ENCODE data around the gene PRRC2A.

The PRRC2A gene

DNA sequence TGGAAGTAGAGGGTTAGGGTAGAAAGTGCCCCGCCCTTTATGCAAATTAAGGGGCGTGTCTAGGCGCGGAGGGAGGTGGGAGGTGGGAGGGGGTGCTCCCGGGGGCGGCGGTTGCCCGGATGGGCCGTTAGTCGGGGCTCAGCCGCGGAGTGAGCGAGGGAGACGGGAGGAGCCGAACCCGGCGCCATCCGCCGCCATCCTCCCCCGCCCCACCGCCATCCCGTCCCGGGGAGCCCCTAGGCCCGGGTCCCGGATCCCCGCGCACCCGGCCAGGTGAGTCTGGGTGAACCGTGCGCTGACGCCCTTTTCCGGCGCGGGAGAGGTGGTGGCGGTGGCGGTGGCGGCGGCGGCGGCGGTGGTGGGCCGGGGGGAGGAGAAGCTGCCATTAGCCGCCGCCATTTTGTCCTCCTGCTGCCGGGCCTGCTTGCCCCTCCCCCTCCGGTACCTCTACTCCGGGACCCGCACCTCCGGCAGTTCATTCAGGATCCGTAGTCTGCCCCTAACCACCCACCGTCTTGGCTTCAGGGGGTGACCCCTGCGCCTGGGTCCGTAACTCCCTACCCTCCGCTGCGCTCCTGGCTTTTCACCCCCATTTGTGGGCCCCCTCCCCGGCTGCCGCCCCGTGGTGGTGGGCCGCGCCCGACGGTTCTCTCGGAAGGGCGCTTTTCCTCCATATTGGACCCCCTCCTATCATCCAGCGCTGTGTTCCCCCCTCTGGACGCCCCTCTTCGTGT lies at the start of gene PRRC2A:
TSS of gene PRRC2A (plus strand) at position 130 of the 734 bp plus-strand sequence. CDS start 2,075 bp downstream, outside the sequence.
- no peak within 1 kb of the TSS for H2AFZ ChIP-seq (ENCODE audit: low read depth, low read length)
- peak within 1 kb of the TSS; percentile 87 for H3K4me3 ChIP-seq (ENCODE audit: low read length)
- peaks cover 36% of the 10 kb centered on the region for H3K36me3 ChIP-seq (ENCODE audit: insufficient read depth, low read length)
- H3K4me1 ChIP-seq (ENCODE audit: insufficient read depth, low read length): peaks cover 18% of the 10 kb centered on the region
- H3K27me3 ChIP-seq (ENCODE audit: insufficient read depth, low read length): no peaks in the 10 kb centered on the region
- H3K9me3 ChIP-seq (ENCODE audit: low read length): no peaks in the 10 kb centered on the region

DNA sequence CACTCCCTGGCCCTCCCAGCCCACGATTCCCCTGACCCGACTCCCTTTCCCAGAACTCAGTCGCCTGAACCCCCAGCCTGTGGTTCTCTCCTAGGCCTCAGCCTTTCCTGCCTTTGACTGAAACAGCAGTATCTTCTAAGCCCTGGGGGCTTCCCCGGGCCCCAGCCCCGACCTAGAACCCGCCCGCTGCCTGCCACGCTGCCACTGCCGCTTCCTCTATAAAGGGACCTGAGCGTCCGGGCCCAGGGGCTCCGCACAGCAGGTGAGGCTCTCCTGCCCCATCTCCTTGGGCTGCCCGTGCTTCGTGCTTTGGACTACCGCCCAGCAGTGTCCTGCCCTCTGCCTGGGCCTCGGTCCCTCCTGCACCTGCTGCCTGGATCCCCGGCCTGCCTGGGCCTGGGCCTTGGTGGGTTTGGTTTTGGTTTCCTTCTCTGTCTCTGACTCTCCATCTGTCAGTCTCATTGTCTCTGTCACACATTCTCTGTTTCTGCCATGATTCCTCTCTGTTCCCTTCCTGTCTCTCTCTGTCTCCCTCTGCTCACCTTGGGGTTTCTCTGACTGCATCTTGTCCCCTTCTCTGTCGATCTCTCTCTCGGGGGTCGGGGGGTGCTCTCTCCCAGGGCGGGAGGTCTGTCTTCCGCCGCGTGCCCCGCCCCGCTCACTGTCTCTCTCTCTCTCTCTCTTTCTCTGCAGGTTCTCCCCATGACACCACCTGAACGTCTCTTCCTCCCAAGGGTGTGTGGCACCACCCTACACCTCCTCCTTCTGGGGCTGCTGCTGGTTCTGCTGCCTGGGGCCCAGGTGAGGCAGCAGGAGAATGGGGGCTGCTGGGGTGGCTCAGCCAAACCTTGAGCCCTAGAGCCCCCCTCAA lies 48.2 kb upstream of the PRRC2A start, which contains the start of gene LTA:
TSS of gene LTA (plus strand) at position 249 of the 871 bp plus-strand sequence. CDS start at position 703, 454 bp downstream.
- Histone ChIP-seq H3K4me1 (ENCODE audit: insufficient read depth, low read length) (peaks cover 9% of the 10 kb centered on the region), H3K36me3 (ENCODE audit: insufficient read depth, low read length) (no peaks in the 10 kb centered on the region), H2AFZ (ENCODE audit: low read depth, low read length) (no peak within 1 kb of the TSS), H3K9me3 (ENCODE audit: low read length) (no peaks in the 10 kb centered on the region), H3K27me3 (ENCODE audit: insufficient read depth, low read length) (peaks cover 18% of the 10 kb centered on the region), H3K4me3 (ENCODE audit: low read length) (no peak within 1 kb of the TSS)

- Histone ChIP-seq H3K27me3 (ENCODE audit: insufficient read depth, low read length) (peaks cover 22% of the 10 kb centered on the region), H3K36me3 (ENCODE audit: insufficient read depth, low read length) (no peaks in the 10 kb centered on the region), H3K9me3 (ENCODE audit: low read length) (no peaks in the 10 kb centered on the region), H2AFZ (ENCODE audit: low read depth, low read length) (no peak overlapping the region), H3K4me3 (ENCODE audit: low read length) (no peak overlapping the region), H3K4me1 (ENCODE audit: insufficient read depth, low read length) (no peaks in the 10 kb centered on the region)
Measured at GRCh38 chr6:31573239-31574105, 47.0 kb upstream of the PRRC2A start.

GRCh38 chr6:31574106-31575061 lies 46.1 kb upstream of the PRRC2A start:
- H3K36me3 ChIP-seq (ENCODE audit: insufficient read depth, low read length): no peaks in the 10 kb centered on the region
- no peaks in the 10 kb centered on the region for H3K9me3 ChIP-seq (ENCODE audit: low read length)
- H2AFZ ChIP-seq (ENCODE audit: low read depth, low read length): no peak overlapping the region
- peaks cover 26% of the 10 kb centered on the region for H3K27me3 ChIP-seq (ENCODE audit: insufficient read depth, low read length)
- H3K4me1 ChIP-seq (ENCODE audit: insufficient read depth, low read length): no peaks in the 10 kb centered on the region
- no peak overlapping the region for H3K4me3 ChIP-seq (ENCODE audit: low read length)

DNA sequence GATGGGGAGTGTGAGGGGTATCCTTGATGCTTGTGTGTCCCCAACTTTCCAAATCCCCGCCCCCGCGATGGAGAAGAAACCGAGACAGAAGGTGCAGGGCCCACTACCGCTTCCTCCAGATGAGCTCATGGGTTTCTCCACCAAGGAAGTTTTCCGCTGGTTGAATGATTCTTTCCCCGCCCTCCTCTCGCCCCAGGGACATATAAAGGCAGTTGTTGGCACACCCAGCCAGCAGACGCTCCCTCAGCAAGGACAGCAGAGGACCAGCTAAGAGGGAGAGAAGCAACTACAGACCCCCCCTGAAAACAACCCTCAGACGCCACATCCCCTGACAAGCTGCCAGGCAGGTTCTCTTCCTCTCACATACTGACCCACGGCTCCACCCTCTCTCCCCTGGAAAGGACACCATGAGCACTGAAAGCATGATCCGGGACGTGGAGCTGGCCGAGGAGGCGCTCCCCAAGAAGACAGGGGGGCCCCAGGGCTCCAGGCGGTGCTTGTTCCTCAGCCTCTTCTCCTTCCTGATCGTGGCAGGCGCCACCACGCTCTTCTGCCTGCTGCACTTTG lies 45.1 kb upstream of the PRRC2A start, which contains the start of gene TNF:
TSS of gene TNF (plus strand) at position 231 of the 567 bp plus-strand sequence. CDS start at position 408, 177 bp downstream.
- Histone ChIP-seq H3K27me3 (ENCODE audit: insufficient read depth, low read length) (peaks cover 30% of the 10 kb centered on the region), H3K4me3 (ENCODE audit: low read length) (no peak within 1 kb of the TSS), H3K4me1 (ENCODE audit: insufficient read depth, low read length) (no peaks in the 10 kb centered on the region), H2AFZ (ENCODE audit: low read depth, low read length) (no peak within 1 kb of the TSS), H3K36me3 (ENCODE audit: insufficient read depth, low read length) (no peaks in the 10 kb centered on the region), H3K9me3 (ENCODE audit: low read length) (no peaks in the 10 kb centered on the region)

- Histone ChIP-seq H3K27me3 (ENCODE audit: insufficient read depth, low read length) (peaks cover 30% of the 10 kb centered on the region), H3K4me1 (ENCODE audit: insufficient read depth, low read length) (no peaks in the 10 kb centered on the region), H3K9me3 (ENCODE audit: low read length) (no peaks in the 10 kb centered on the region), H3K4me3 (ENCODE audit: low read length) (no peak overlapping the region), H2AFZ (ENCODE audit: low read depth, low read length) (no peak overlapping the region), H3K36me3 (ENCODE audit: insufficient read depth, low read length) (no peaks in the 10 kb centered on the region)
Measured at GRCh38 chr6:31575952-31576685, 44.4 kb upstream of the PRRC2A start.

DNA sequence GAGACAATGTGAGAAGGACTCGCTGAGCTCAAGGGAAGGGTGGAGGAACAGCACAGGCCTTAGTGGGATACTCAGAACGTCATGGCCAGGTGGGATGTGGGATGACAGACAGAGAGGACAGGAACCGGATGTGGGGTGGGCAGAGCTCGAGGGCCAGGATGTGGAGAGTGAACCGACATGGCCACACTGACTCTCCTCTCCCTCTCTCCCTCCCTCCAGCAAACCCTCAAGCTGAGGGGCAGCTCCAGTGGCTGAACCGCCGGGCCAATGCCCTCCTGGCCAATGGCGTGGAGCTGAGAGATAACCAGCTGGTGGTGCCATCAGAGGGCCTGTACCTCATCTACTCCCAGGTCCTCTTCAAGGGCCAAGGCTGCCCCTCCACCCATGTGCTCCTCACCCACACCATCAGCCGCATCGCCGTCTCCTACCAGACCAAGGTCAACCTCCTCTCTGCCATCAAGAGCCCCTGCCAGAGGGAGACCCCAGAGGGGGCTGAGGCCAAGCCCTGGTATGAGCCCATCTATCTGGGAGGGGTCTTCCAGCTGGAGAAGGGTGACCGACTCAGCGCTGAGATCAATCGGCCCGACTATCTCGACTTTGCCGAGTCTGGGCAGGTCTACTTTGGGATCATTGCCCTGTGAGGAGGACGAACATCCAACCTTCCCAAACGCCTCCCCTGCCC lies 43.5 kb upstream of the PRRC2A start:
- Histone ChIP-seq H3K4me1 (ENCODE audit: insufficient read depth, low read length) (no peaks in the 10 kb centered on the region), H3K9me3 (ENCODE audit: low read length) (no peaks in the 10 kb centered on the region), H3K36me3 (ENCODE audit: insufficient read depth, low read length) (no peaks in the 10 kb centered on the region), H3K27me3 (ENCODE audit: insufficient read depth, low read length) (peaks cover 26% of the 10 kb centered on the region), H3K4me3 (ENCODE audit: low read length) (no peak overlapping the region), H2AFZ (ENCODE audit: low read depth, low read length) (no peak overlapping the region)

GRCh38 chr6:31577579-31577966 lies 42.9 kb upstream of the PRRC2A start:
- Histone ChIP-seq H3K4me3 (ENCODE audit: low read length) (no peak overlapping the region), H3K36me3 (ENCODE audit: insufficient read depth, low read length) (no peaks in the 10 kb centered on the region), H3K9me3 (ENCODE audit: low read length) (no peaks in the 10 kb centered on the region), H3K4me1 (ENCODE audit: insufficient read depth, low read length) (no peaks in the 10 kb centered on the region), H2AFZ (ENCODE audit: low read depth, low read length) (no peak overlapping the region), H3K27me3 (ENCODE audit: insufficient read depth, low read length) (peaks cover 24% of the 10 kb centered on the region)

GRCh38 chr6:31578184-31579118 lies 42.1 kb upstream of the PRRC2A start:
- Histone ChIP-seq H3K9me3 (ENCODE audit: low read length) (no peaks in the 10 kb centered on the region), H3K27me3 (ENCODE audit: insufficient read depth, low read length) (peaks cover 22% of the 10 kb centered on the region), H3K4me1 (ENCODE audit: insufficient read depth, low read length) (no peaks in the 10 kb centered on the region), H2AFZ (ENCODE audit: low read depth, low read length) (no peak overlapping the region), H3K36me3 (ENCODE audit: insufficient read depth, low read length) (no peaks in the 10 kb centered on the region), H3K4me3 (ENCODE audit: low read length) (no peak overlapping the region)

GRCh38 chr6:31579119-31579505 lies 41.4 kb upstream of the PRRC2A start:
- Histone ChIP-seq H3K27me3 (ENCODE audit: insufficient read depth, low read length) (peaks cover 21% of the 10 kb centered on the region), H3K4me1 (ENCODE audit: insufficient read depth, low read length) (no peaks in the 10 kb centered on the region), H3K36me3 (ENCODE audit: insufficient read depth, low read length) (no peaks in the 10 kb centered on the region), H3K9me3 (ENCODE audit: low read length) (no peaks in the 10 kb centered on the region), H2AFZ (ENCODE audit: low read depth, low read length) (no peak overlapping the region), H3K4me3 (ENCODE audit: low read length) (no peak overlapping the region)
